RPMI8226 (cell line): ENCODE measurements around the gene DPP6.
"Not testable (repeated sequence)": the region's sequence is repeated elsewhere in the genome, so short reads cannot be mapped to it uniquely, and the experiment has no call there.

Experiments used
- DNase-seq: peaks from one replicate; pipeline ENCODE4 v3.0.0-alpha.2; 2015

DPP6 gene

DNA sequence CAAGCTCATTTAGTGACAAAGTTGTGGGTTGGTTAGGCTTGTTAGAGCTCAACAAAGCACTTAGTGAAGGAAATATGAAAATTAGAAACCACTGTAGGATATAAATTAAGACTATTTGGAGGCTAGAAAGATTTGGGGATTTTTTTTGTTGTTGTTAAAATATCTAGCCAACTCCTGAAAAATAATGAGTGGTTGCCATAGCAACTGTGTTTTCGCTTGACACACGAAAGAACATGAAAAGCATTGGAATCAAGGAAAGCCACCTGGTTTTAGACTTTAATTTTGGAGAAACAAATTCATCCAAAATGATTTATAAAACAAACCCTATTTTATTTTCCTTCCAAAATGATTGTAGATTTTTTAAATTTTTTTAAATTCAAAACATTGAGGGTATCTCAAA is 26.3 kb downstream of the DPP6 start:
- DNase-seq, result not testable (repeated sequence)

DNA sequence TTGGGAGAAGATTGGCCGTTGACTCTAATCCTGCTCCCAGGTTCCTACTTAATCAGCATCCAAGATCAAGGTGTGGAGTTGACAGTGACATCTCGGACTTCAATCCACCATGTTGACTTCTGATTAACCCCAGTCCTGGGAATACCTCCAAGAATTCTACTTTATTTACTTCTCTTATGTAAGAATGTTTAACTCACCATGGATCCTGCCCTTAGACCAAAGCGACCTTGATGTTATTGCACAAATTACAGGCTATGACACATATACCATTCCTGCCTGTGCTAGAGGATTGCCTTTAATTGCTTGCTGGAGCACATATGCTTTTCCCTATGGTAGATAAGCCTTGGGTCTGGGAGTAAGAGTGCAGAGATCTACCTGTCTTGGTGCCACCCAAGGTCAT is 28.1 kb downstream of the DPP6 start:
- DNase-seq, result not testable (repeated sequence)

DNA sequence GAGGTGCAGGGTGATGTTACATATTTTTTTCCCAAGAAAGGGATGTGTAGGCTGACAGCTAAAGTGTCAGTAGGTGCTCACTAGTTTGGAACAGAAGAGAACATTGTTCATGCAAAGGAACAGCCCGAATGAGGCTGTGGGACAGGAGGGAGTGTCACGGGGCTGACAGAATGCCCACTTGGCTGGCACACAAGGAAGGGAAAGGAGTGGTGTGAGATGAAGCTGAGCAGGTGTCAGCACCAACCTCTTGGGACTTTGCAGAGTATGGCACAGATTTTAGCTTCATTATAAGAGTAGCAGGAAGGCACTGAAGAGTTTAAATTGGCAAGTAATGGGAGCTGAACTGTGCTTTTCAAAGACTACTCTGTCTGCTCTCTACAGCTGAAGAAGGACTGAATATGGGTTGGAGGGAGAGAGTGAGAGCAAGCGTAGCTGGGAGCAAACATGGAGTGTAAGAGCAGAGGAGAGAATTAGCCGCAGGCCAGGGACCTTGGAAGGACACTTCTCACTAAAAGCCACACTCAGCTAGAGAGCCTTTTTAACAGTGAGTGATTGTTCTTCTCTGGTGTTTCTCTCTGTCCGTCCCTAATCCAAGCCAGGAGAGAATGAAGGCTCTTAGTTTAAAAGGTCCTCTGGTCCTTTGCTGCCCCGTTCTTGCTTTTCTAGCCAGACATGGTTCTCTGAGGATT is 35.0 kb downstream of the DPP6 start:
- DNase-seq, result not testable (repeated sequence)

DNA sequence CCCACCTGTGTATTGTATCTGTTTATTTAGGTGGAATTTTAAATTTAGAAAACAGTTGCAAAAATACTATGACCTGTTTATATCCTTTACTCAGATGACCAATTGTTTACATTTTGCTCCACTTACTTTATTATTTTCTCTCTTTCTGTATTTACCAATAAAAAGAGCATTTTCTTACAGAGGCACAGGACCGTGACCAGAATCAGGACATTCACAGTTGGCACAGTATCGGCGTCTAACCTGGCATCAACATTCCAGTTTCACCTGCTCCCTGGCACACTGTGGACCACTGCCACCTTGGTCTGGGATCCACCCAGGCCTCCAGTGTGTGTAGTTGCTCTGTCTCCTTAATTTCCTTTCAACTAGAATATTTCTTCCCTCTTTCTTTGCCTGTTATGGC is 39.9 kb downstream of the DPP6 start:
- DNase-seq, result not testable (repeated sequence)

DNA sequence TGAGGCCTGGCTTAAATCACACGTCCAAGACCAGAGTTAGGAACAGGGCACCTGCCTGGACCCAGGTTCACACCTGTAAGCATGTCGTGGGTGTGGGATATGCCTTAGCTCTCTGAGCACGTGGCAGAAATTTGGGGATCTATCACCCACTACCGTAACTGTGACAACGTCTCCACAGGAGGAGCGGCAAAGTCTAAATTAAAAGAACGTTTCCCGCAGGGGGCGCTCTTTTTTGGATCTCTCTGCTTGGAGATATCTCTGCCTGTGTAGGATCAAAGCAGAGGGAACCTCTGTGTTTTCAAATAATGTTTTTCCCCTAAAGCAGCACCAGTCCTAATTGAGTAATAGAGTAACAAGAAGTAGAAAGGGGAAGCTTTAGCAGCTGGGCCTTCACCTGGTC is 43.0 kb downstream of the DPP6 start:
- not testable (repeated sequence) for DNase-seq

DNA sequence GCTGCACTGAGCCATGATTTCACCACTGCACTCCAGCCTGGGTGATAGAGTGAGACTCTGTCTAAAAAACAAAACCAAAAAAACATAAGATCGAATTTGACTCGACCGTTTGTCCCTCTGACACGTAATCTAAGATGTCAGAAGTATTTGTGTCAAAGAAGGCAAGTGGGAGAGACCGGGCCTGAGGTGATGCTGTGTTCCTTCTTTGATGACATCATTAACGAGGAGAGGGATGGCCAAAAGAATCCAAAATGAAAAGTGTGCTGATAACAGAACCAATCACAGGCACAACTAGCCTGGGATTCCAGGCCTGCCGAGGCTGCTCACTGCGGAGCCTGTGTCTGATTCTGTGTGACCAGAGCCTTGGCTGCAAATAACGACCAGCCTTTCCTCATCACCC is 52.9 kb downstream of the DPP6 start:
- DNase-seq, result not testable (repeated sequence)

DNA sequence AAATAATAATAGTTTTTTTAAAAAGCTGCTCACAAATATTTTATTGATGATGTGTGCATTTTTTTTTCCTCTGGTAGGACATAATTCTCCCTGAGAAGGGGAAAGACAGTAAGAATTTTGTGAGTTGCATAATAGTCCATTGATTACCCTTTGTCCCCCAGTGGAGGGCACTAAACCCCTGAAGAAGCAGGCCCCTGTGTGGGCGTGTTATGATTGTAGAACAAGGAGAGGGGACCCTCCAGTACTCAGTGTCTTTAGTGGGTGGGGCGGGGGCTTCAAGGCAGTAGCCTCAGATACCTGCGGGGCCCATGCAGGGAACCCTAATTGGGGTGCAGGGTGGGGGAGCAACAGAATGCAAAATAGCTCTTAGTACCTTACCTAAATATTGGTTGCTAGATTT is 57.4 kb downstream of the DPP6 start:
- DNase-seq, result not testable (repeated sequence)

DNA sequence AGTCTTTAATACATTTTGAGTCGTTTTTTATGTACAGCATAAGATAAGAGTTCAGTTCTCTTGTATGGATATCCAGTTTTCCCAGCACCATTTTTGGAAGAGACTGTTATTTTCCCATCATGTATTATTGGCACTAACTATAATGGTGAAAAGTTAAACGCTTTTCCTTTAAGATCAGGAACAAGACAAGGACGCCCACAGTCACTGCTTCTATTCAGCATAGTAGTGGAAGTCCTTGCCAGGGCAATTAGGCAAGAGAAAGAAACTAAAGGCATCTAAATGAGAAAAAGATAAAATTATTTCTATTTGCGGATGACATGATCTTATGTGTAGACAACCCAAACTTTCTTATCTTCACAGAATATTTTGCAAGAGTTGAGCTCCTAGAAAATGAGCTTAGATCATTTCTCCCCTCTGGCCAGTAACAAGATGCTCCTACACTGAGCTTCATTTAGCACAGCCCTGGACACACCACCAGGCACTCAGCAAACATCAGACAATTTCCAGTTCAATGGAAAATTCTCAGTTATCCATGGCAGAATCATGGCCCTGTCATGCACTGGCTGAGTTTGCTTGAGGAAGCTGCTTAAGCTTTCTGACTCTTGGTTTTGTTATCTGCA is 61.6 kb downstream of the DPP6 start:
- not testable (repeated sequence) for DNase-seq

DNA sequence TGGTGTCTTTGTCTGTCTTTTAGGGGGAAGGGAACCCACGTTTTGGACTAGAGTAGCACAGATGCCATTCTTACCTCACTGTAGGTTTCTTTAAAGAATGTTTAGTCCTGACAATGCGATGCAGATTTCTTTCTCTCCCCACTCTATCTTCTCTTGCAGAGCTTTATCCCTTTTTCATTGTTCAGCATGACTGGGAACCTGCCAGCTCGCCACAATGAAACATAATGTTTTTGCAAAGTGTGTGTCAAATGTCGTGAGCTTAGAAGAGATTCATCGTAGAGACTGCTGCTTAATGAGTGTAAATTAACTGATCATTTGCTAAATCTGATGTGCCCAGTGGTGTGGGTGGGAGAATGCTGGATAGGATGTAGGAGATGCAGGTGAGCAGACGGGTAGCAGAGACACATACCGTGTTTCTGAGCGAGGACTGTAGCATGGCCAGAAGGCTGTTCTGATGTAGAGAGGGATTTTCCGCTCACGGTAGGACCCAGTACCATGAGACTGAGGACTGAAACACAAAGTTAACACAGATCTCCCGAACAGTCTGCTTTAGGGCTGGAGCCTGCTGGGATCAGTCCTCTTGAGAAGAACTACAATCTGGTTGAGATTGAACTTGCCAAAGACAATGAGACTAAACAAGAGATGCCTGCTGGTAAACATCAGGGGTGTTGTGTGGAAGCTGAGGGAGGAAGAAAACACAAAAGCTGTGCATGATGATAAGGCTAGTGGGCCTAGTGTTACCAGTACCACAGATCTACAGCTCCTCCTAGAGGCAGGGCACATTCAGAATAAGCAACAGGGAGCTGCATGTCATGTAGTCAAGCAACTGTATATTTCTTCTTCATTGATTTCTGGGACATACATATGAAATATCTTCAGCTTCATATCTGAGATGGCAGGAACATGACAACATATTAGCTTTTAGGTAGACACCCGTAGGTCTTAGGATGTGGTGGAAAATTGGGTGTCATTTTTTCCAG is 65.5 kb downstream of the DPP6 start:
- not testable (repeated sequence) for DNase-seq

DNA sequence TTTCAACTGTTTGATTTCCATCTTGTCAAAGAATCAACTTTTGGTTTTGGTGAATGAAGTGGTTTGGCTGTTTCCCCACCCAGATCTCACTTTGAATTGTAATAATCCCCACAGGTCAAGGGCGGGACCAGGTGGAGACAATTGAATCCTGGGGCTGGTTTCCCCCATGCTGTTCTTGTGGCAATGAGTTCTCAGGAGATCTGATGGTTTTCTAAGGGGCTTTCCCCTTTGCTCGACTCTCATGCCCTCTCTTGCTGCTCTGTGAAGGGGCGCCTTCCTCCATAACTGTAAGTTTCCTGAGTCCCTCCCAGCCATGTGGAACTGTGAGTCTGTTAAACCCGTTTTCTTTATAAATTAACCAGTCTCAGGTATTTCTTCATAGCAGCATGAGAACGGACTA is 68.6 kb downstream of the DPP6 start:
- not testable (repeated sequence) for DNase-seq

DNA sequence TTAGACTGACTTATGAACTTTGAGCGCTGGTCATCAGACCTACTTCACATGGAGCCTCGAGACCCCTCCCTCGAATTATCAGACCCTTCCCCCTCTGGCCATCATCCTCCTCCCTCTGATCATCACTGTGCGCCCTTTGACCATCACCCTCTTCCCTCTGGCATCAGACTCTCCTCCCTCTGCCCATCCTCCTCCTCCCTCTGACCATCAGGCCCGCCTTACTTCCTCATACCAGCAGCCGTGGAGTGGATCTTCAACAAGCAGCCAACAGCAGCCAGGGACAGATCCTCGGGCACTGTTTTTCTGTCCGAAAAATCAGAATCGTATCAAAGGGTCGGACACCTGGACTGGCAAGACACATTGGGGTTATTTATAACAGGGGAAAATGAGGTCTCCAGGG is 70.5 kb downstream of the DPP6 start:
- DNase-seq, result not testable (repeated sequence)

DNA sequence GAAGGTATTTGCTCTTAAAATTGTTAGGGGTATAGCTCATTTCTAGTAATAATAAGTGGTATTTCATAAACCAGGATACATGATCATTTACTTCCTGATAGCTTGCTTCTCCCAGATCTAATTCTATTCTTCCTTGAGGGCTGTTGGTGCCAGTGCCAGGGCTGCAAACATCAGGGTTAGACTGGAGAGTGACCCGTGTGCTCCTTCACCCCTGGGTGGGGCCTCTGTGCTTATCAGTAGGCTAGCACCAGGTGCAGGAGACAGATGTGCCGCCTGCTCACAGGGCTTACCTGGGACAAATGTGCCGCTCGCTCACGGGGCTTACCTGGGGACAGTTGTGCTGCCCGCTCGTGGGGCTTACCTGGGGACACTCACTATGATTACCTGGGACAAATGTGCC is 71.2 kb downstream of the DPP6 start:
- DNase-seq, result not testable (repeated sequence)

DNA sequence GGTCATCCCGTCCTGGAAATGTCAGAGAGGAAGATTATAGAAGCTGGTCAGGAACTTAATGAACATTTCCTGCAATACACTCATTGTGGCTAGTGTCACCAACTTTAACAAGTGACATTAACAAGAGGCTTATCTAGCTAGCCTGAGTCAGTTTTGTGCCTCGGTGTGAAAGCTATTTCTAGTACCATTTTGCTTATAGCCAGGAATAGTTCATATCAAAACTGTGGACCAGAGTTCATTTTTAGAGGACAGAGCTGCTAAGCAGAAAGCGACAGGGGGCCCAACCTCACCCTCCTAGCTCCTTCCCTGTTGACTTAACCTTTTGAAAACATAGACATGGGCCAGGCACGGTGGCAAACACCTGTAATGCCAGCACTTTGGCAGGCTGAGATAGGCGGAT is 76.9 kb downstream of the DPP6 start:
- DNase-seq, result not testable (repeated sequence)

DNA sequence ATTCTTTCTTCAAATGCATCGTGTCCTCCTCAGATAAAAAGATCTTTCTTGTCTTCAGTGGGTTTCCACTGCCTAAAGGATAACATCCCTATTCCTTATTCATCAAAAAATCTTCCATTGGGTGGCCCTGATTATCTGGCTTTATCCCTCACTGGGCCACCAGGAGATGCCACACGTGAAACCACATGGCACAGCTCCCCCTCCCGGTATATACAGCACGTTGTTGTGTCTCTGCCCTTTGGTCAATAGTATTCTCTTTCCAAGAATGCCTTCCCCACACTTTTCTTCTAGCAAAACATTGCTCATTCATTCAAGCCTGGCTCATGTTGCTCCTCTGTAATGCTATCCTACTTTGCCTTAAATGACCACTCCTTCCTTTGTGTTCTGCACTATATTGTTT is 80.4 kb downstream of the DPP6 start:
- not testable (repeated sequence) for DNase-seq

DNA sequence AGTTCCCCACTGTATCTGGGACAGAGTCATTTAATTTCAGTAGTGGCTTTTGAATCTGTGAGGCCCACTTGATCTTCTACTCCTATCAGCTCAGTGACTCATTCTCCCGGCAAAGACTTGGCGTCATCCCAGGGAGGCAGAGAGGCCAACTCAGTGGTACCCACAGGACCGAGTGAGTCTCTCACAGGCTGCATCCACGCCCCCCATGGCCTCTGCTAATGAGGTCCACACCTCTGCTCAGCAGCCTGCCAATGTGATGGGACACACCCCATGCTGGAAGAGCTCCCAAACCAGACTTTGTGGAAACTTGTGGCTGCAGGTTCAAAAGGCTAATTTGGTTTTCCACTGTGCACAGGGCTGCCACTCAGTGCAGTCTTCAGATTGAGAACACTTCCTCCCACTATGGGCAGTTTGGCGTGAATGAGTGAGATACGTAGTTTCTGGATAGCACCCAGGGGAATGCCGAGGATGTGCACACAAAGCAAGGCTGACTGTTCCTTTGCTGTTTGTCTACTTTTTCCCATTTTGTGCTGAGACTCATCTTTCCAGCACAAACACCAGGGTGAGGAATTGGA is 81.6 kb downstream of the DPP6 start:
- not testable (repeated sequence) for DNase-seq

DNA sequence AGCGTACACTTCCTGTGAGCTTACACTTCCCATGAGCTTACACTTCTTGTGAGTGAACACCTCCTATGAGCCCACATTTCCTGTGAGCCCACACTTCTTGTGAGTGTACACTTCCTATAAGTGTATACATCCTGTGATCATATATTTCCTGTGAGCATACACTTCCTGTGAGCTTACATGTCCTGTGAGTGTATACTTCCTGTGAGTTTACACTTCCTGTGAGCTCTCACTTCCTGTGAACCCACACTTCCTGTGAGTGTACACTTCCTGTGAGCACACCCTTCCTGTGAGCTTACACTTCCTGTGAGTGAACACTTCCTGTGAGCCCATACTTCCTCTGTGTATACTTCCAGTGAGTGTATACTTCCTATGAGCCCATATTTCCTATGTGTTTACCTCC is 82.5 kb downstream of the DPP6 start:
- DNase-seq, result not testable (repeated sequence)

DNA sequence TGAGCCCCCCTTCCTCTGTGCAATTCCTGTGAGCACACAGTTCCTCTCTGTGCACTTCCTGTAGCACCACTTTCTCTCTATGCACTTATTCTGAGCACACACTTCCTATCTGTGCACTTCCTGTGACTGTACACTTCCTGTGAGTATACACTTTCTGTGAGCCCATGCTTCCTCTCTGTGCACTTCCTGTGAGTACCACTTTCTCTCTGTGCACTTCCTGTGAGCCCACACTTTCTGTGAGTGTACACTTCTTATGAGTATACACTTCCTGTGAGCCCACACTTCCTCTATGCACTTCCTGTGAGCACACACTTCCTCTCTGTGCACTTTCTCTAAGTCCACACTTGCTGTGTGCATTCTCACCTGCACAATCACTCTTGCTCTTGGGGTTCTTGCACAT is 83.4 kb downstream of the DPP6 start:
- not testable (repeated sequence) for DNase-seq

DNA sequence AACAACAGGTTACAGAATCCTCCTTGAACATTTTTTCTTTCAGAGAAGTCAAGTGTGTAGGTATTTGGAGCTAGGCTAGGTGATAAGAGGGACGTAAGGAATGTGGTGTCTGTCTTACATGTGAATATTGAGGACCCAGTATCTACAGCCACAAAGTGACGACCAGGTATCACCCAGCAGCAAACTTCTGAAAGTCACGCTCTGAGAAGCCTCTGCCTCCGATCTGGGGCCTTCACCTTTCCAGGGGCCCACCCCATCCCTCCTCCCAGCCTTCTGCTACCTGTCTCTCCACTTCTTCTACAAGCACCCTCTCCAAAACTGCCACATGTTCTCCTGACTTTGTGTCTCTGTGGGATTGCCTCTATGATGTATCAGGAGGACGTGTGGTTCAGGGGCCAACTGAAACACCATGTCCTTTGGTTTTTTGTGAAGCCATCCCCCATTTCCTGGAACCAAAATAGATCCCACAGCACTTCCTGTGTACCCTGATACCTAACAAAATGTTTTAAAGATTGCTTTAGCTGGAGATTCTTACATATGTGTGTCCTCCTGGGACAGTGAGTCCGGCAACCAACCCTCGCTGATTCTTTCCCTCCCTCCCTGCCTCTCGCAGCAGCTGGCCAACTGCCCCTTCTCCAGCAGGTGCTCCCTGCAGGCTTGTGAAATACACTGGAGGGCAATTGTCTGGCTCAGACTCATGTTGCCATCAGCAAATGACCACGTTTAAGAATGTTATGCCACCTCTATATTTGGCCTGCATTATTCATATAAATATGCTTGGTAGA is 93.9 kb downstream of the DPP6 start:
- DNase-seq, result not testable (repeated sequence)

DNA sequence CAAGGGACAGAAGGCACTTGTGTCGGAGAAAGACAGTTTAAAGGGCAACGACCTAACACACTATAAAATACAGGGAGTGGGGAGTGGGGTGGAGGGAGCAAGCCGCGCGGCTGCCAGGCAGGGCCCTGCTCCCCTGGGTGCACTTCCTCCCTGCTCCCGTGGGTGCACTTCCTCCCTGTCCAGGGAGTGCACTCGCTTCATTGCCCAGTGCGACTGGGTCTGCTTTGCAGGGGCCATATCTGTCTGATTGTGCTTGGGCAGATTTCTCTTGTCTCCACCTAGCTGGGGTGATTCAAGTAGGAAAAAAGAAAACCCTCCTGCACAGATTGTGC is 94.5 kb downstream of the DPP6 start:
- not testable (repeated sequence) for DNase-seq

DNA sequence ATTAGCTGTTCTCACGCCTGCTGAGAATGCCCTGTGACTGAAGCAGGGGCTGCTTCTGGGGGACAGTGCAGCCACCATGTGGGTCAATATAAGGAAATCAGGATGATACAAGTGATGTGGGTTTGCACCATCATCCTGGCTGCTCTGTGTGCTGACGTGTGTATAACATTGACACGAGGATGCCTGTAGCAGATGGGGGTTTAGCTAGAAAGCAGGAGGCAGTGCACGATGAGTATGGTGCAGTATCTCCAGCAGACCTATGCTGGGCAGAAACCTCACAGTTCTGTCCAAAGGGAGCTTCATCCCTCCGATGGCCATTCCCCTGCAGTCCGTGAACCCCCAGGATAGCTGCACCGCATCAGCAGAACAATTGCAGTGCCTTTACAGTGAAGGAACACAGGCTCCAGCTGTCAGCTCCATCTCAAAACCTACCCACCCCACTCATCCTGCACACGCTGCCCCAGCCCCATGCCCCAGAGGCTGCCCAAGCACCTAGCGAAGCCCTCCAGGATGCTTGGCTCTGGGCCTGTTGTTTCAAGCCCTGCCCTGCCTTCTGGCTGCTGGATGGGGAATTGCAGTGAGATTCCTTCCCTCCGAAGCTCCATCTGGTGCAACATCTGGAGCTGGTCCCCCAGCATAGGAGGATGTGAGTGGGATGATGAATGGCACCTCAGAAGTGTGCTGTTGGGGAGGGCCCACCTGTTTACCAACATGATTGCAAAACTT is 96.8 kb downstream of the DPP6 start:
- not testable (repeated sequence) for DNase-seq

DNA sequence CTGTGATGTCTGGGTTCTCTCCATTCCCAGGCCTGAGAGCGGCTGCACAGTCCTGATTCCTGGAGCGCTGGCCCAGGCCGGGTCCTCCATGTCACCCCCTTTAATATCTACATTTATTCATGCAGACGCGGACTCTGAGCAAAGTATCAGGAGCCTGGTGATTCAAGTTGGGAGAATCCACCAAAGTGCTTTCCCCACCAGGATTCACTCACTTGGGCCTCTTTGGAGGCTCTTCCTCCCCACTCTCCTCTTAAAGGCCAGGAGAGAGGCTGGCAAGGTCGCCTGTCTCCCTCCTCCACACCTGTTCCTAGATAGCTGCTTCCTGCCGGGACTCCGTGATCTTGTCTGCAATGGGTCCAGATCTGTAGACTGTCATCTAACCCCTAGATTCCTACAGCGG is 98.5 kb downstream of the DPP6 start:
- DNase-seq, result not testable (repeated sequence)

DNA sequence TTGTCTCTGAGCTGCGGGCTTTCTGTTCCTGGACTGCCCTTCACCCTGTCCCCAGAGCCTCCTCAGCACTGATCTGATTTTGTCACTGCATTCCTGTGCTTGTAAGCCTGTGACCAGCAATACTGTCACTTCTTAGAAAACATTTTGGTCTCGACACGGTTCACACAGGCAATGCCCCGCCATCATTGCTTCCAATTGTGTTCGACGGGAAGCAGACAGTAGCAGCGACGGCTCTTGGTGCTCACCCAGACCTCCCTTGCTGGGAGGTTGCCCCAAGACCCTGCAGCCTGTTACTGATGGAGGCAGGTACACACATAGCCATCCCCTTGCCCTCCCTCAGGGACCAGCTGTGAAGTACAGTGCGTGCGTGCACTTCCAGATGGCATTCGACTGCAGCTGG is 99.1 kb downstream of the DPP6 start:
- DNase-seq, result not testable (repeated sequence)
